GM21526 (cell line): ENCODE results near the gene EPB41L5.
A peak's percentile ranks its signal among the peaks of the same experiment; 100 is the strongest.
"Not testable (repeated sequence)": the region's sequence is repeated elsewhere in the genome, so short reads cannot be mapped to it uniquely, and the experiment has no call there.

ENCODE experiments used
- ATAC-seq: cut with Tn5 transposase; IDR thresholded peaks from one replicate; pipeline ENCODE4 v1.9.1; 2021; ENCODE audit warnings: moderate library complexity; ENCODE audit not compliant: unreplicated experiment, low FRiP score

The EPB41L5 gene

GRCh38 chr2:120012771-120013596 lies at the start of gene EPB41L5:
TSS of gene EPB41L5 (plus strand) at chr2:120013077. CDS start at chr2:120019085, 6,008 bp downstream.
- peak; percentile 97 for ATAC-seq

GRCh38 chr2:119981896-119982295 lies 31.0 kb upstream of the EPB41L5 start:
- ATAC-seq, result no peak

GRCh38 chr2:119982506-119982905 lies 30.4 kb upstream of the EPB41L5 start:
- ATAC-seq, result no peak

GRCh38 chr2:119983108-119983507 lies 29.8 kb upstream of the EPB41L5 start:
- no peak for ATAC-seq

GRCh38 chr2:119996148-119996547 lies 16.7 kb upstream of the EPB41L5 start:
- ATAC-seq, result no peak

GRCh38 chr2:119996896-119997891 lies 15.7 kb upstream of the EPB41L5 start:
- ATAC-seq, result not testable (repeated sequence)

GRCh38 chr2:120001471-120001870 lies 11.4 kb upstream of the EPB41L5 start:
- ATAC-seq, result no peak

GRCh38 chr2:120004254-120004653 lies 8.6 kb upstream of the EPB41L5 start:
- no peak for ATAC-seq

- ATAC-seq, result peak; percentile 88
These were observed 6.9 kb upstream of the EPB41L5 start for GRCh38 chr2:120005834-120006521.

GRCh38 chr2:120007851-120008250 lies 5.0 kb upstream of the EPB41L5 start:
- ATAC-seq, result no peak

GRCh38 chr2:120012363-120012762 lies 514 bp upstream of the EPB41L5 start:
- ATAC-seq, result no peak

- ATAC-seq, result no peak
These were observed 833 bp downstream of the EPB41L5 start for GRCh38 chr2:120013597-120014223.

- no peak for ATAC-seq
These were observed 1.5 kb downstream of the EPB41L5 start for GRCh38 chr2:120014226-120014980.

- no peak for ATAC-seq
These were observed 3.9 kb downstream of the EPB41L5 start for GRCh38 chr2:120016800-120017199.

GRCh38 chr2:120017201-120017600 lies 4.3 kb downstream of the EPB41L5 start:
- ATAC-seq, result no peak

- no peak for ATAC-seq
These were observed 5.7 kb downstream of the EPB41L5 start for GRCh38 chr2:120018549-120018948.

- no peak for ATAC-seq
These were observed 7.7 kb downstream of the EPB41L5 start for GRCh38 chr2:120020554-120020953.

- not testable (repeated sequence) for ATAC-seq
These were observed 9.6 kb downstream of the EPB41L5 start for GRCh38 chr2:120022505-120022904.

GRCh38 chr2:120026890-120027289 lies 14.0 kb downstream of the EPB41L5 start:
- no peak for ATAC-seq
